HG03558 (cell line): ENCODE measurements around the gene GCGR.
"Not testable (repeated sequence)": the region's sequence is repeated elsewhere in the genome, so short reads cannot be mapped to it uniquely, and the experiment has no call there.

Experiments used
- ATAC-seq: cut with Tn5 transposase; IDR thresholded peaks from one replicate; pipeline ENCODE4 v1.9.1; 2021; ENCODE audit warnings: moderate number of reproducible peaks; ENCODE audit not compliant: unreplicated experiment; ENCODE audit errors: extremely low read depth

The GCGR gene

GRCh38 chr17:81831563-81831956 lies 27.6 kb downstream of the GCGR start:
- no peak for ATAC-seq

- no peak for ATAC-seq
Measured at GRCh38 chr17:81831957-81832607, 28.1 kb downstream of the GCGR start.

- ATAC-seq, result no peak
Measured at GRCh38 chr17:81832608-81833159, 28.7 kb downstream of the GCGR start.

- ATAC-seq, result no peak
Measured at GRCh38 chr17:81833160-81833920, 29.4 kb downstream of the GCGR start, which contains the start of gene MCRIP1. Gene MCRIP1 (minus strand): TSS chr17:81833291. CDS start chr17:81824506, 8,785 bp downstream.

- ATAC-seq, result no peak
Measured at GRCh38 chr17:81833921-81834830, 30.2 kb downstream of the GCGR start.

GRCh38 chr17:81834831-81835267 lies 30.9 kb downstream of the GCGR start, which contains the start of gene PPP1R27:
Gene PPP1R27 (minus strand): TSS chr17:81835050. CDS start chr17:81834953, 97 bp downstream.
- no peak for ATAC-seq

- no peak for ATAC-seq
Measured at GRCh38 chr17:81837641-81838040, 33.7 kb downstream of the GCGR start.

GRCh38 chr17:81838753-81839255 lies 34.9 kb downstream of the GCGR start:
- ATAC-seq, result no peak

- ATAC-seq, result no peak
Measured at GRCh38 chr17:81839301-81839700, 35.4 kb downstream of the GCGR start.

- not testable (repeated sequence) for ATAC-seq
Measured at GRCh38 chr17:81840059-81840458, 36.1 kb downstream of the GCGR start.

GRCh38 chr17:81840826-81841778 lies 37.2 kb downstream of the GCGR start:
- no peak for ATAC-seq

- no peak for ATAC-seq
Measured at GRCh38 chr17:81841866-81842265, 37.9 kb downstream of the GCGR start.

GRCh38 chr17:81842378-81842724 lies 38.4 kb downstream of the GCGR start:
- ATAC-seq, result no peak

GRCh38 chr17:81842725-81843504 lies 39.0 kb downstream of the GCGR start:
- no peak for ATAC-seq

GRCh38 chr17:81843713-81844326 lies 39.9 kb downstream of the GCGR start:
- no peak for ATAC-seq

- no peak for ATAC-seq
Measured at GRCh38 chr17:81844327-81844851, 40.4 kb downstream of the GCGR start.

GRCh38 chr17:81844887-81845286 lies 40.9 kb downstream of the GCGR start:
- no peak for ATAC-seq

GRCh38 chr17:81845361-81845760 lies 41.4 kb downstream of the GCGR start:
- no peak for ATAC-seq
